ENCODE data around the gene TCERG1L.

DNA sequence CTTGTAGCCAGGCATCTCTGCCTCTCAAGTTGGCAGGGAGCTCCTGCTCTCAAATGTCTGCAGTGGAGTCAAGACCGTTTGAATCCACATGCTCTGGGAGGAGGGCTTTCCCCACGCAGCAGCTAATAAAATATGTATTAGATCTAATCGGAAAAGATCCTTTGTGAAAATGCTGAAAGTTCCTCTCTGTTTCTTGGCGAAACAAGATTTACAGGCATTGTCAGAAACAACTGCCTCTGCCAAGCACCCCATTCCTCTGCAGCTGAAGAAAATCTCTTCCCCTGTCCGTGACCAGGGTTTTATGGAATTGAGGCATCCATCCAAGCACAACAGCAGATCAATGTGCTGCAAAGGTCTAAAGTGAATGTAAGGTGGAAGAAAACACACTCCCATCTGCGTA lies 165.8 kb downstream of the TCERG1L start:
- no peak for TF ChIP-seq ZNF133 (CRISPR knock-in tag; IDR thresholded peaks at IDR 0.05)
- TF ChIP-seq, protein P1, sequence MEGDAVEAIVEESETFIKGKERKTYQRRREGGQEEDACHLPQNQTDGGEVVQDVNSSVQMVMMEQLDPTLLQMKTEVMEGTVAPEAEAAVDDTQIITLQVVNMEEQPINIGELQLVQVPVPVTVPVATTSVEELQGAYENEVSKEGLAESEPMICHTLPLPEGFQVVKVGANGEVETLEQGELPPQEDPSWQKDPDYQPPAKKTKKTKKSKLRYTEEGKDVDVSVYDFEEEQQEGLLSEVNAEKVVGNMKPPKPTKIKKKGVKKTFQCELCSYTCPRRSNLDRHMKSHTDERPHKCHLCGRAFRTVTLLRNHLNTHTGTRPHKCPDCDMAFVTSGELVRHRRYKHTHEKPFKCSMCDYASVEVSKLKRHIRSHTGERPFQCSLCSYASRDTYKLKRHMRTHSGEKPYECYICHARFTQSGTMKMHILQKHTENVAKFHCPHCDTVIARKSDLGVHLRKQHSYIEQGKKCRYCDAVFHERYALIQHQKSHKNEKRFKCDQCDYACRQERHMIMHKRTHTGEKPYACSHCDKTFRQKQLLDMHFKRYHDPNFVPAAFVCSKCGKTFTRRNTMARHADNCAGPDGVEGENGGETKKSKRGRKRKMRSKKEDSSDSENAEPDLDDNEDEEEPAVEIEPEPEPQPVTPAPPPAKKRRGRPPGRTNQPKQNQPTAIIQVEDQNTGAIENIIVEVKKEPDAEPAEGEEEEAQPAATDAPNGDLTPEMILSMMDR (IDR thresholded peaks at IDR 0.05 in 2 of 3, conservative IDR thresholded peaks at IDR 0.05 in 1 of 3; ENCODE audit: insufficient read depth in 2 of 3, low read depth in 1 of 3, low read length in 3 of 3), result no peak
- TF ChIP-seq ZFP36 (IDR thresholded peaks at IDR 0.05; ENCODE audit: low read depth, low read length, partially characterized antibody), result no peak
